ENCODE results near the gene PTPRM.

- no peak for TF ChIP-seq RELA (CRISPR knock-in tag; IDR thresholded peaks at IDR 0.05; ENCODE audit: borderline replicate concordance)
- no peak for TF ChIP-seq USF2 (CRISPR knock-in tag; IDR thresholded peaks at IDR 0.05)
- no peak for TF ChIP-seq E2F4 (CRISPR knock-in tag; IDR thresholded peaks at IDR 0.05; ENCODE audit: borderline replicate concordance, low read depth)
- TF ChIP-seq CTCF (IDR thresholded peaks at IDR 0.05) = no peak
- no peak for TF ChIP-seq NR1H2 (CRISPR knock-in tag; IDR thresholded peaks at IDR 0.05)
- no peak for TF ChIP-seq IRF1 (CRISPR knock-in tag; IDR thresholded peaks at IDR 0.05)
- no peak for TF ChIP-seq FOXJ3 (CRISPR knock-in tag; IDR thresholded peaks at IDR 0.05; ENCODE audit: borderline replicate concordance)
- no peak for TF ChIP-seq ATF2 (CRISPR knock-in tag; IDR thresholded peaks at IDR 0.05; ENCODE audit: borderline replicate concordance, low read depth)
- TF ChIP-seq ZNF512 (CRISPR knock-in tag; IDR thresholded peaks at IDR 0.05; ENCODE audit: borderline replicate concordance) = no peak
- no peak for TF ChIP-seq CREB1 (CRISPR knock-in tag; IDR thresholded peaks at IDR 0.05)
- TF ChIP-seq SOX15 (CRISPR knock-in tag; IDR thresholded peaks at IDR 0.05) = no peak
- TF ChIP-seq AFF4 (CRISPR knock-in tag; IDR thresholded peaks at IDR 0.05; ENCODE audit: borderline replicate concordance) = no peak
- no peak for TF ChIP-seq TEAD4 (CRISPR knock-in tag; IDR thresholded peaks at IDR 0.05)
Measured at GRCh38 chr18:8174771-8175170, 607.7 kb downstream of the PTPRM start.
